ENCODE results near the gene CCDC182.

Gene CCDC182

DNA sequence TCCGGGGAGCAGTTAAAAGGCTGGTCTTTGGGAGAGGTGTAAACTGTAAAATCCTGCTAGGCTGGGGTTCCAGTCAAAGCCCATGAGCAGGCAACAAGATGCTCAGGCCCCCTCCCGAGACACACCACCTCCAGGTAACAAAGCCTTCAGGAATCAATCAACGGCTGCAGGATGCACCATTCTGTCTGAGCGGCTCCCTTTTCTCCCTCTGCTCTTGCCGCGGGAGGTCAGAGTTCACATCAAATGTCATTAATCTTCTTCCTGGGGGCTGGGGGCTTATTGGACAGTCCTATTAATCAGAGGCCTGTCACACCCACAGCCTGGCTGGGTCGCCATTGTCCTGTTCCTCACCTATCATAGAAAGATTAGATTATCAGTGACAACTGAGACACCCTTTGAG lies 11.9 kb upstream of the CCDC182 start:
- Histone ChIP-seq H3K4me3 (ENCODE audit: low read depth, low read length) (no peak overlapping the region), H3K36me3 (no peaks in the 10 kb centered on the region), H3K27ac (0 out of 2 replicates have a peak overlapping the region, but pooled peaks have one; percentile 4), H3K27me3 (ENCODE audit: insufficient read depth, low read depth, severe bottlenecking) (no peaks in the 10 kb centered on the region), H3K9me3 (ENCODE audit: severe bottlenecking) (no peaks in the 10 kb centered on the region)
- TF ChIP-seq, protein P1, sequence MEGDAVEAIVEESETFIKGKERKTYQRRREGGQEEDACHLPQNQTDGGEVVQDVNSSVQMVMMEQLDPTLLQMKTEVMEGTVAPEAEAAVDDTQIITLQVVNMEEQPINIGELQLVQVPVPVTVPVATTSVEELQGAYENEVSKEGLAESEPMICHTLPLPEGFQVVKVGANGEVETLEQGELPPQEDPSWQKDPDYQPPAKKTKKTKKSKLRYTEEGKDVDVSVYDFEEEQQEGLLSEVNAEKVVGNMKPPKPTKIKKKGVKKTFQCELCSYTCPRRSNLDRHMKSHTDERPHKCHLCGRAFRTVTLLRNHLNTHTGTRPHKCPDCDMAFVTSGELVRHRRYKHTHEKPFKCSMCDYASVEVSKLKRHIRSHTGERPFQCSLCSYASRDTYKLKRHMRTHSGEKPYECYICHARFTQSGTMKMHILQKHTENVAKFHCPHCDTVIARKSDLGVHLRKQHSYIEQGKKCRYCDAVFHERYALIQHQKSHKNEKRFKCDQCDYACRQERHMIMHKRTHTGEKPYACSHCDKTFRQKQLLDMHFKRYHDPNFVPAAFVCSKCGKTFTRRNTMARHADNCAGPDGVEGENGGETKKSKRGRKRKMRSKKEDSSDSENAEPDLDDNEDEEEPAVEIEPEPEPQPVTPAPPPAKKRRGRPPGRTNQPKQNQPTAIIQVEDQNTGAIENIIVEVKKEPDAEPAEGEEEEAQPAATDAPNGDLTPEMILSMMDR (IDR thresholded peaks at IDR 0.05; ENCODE audit: low read depth, low read length) = no peak
- peak; percentile 65 for DNase-seq

DNA sequence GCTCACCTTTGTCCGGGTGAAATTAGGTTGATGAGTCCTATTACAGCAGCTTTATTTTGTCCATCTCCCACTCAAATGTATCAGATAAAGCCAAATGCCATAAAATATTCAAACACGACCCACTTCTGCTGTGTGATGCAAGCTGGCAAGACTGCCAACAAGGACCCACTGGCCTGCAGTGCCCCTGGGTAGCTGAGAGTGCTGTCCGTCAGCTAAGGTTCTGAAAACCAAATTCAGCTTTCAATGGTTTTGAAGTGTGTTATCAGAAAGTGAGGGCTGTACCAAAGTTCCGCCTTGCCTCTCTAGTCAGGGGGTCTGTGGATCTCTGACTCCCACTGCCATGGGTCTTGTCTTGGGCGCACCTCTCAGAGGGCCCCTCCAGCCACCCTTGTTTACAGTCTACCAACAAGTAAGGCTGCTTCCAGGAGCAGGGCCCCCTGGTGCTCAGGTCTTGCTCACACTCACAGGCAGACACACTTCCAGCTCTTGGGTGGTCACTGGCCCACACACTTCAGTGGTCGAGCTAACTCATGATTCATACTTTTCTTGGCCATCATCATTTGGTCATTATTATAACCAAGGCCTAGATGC lies 10.5 kb upstream of the CCDC182 start:
- no peak overlapping the region for H3K27ac ChIP-seq
- no peaks in the 10 kb centered on the region for H3K36me3 ChIP-seq
- no peaks in the 10 kb centered on the region for H3K9me3 ChIP-seq (ENCODE audit: severe bottlenecking)
- TF ChIP-seq, protein P1 (IDR thresholded peaks at IDR 0.05; ENCODE audit: low read depth, low read length) = peak; percentile 19; the same call in 1 of the 2 replicates
- DNase-seq = no peak
- no peaks in the 10 kb centered on the region for H3K27me3 ChIP-seq (ENCODE audit: insufficient read depth, low read depth, severe bottlenecking)
- H3K4me3 ChIP-seq (ENCODE audit: low read depth, low read length) = no peak overlapping the region

GRCh38 chr17:57752031-57752905 lies 7.2 kb upstream of the CCDC182 start:
- H3K9me3 ChIP-seq (ENCODE audit: severe bottlenecking) = no peaks in the 10 kb centered on the region
- H3K4me3 ChIP-seq (ENCODE audit: low read depth, low read length) = no peak overlapping the region
- peak; percentile 72 for DNase-seq
- H3K27ac ChIP-seq = peak overlapping the region; percentile 48
- no peaks in the 10 kb centered on the region for H3K36me3 ChIP-seq
- TF ChIP-seq, protein P1 (IDR thresholded peaks at IDR 0.05; ENCODE audit: low read depth, low read length) = no peak
- no peaks in the 10 kb centered on the region for H3K27me3 ChIP-seq (ENCODE audit: insufficient read depth, low read depth, severe bottlenecking)

GRCh38 chr17:57751348-57751971 lies 6.4 kb upstream of the CCDC182 start:
- Histone ChIP-seq H3K27me3 (ENCODE audit: insufficient read depth, low read depth, severe bottlenecking) (no peaks in the 10 kb centered on the region), H3K9me3 (ENCODE audit: severe bottlenecking) (no peaks in the 10 kb centered on the region), H3K4me3 (ENCODE audit: low read depth, low read length) (no peak overlapping the region), H3K36me3 (no peaks in the 10 kb centered on the region), H3K27ac (peak overlapping the region; percentile 48)
- TF ChIP-seq, protein P1 (IDR thresholded peaks at IDR 0.05; ENCODE audit: low read depth, low read length) = no peak
- DNase-seq = no peak

GRCh38 chr17:57750895-57751294 lies 5.8 kb upstream of the CCDC182 start:
- TF ChIP-seq, protein P1 (IDR thresholded peaks at IDR 0.05; ENCODE audit: low read depth, low read length) = no peak
- H3K36me3 ChIP-seq = no peaks in the 10 kb centered on the region
- H3K27me3 ChIP-seq (ENCODE audit: insufficient read depth, low read depth, severe bottlenecking) = no peaks in the 10 kb centered on the region
- no peak overlapping the region for H3K4me3 ChIP-seq (ENCODE audit: low read depth, low read length)
- no peaks in the 10 kb centered on the region for H3K9me3 ChIP-seq (ENCODE audit: severe bottlenecking)
- no peak for DNase-seq
- no peak overlapping the region for H3K27ac ChIP-seq

All from WERI-Rb-1 (cell line).